ENCODE results near the gene RAD18.
A peak's percentile ranks its signal among the peaks of the same experiment; 100 is the strongest.

The RAD18 gene

DNA sequence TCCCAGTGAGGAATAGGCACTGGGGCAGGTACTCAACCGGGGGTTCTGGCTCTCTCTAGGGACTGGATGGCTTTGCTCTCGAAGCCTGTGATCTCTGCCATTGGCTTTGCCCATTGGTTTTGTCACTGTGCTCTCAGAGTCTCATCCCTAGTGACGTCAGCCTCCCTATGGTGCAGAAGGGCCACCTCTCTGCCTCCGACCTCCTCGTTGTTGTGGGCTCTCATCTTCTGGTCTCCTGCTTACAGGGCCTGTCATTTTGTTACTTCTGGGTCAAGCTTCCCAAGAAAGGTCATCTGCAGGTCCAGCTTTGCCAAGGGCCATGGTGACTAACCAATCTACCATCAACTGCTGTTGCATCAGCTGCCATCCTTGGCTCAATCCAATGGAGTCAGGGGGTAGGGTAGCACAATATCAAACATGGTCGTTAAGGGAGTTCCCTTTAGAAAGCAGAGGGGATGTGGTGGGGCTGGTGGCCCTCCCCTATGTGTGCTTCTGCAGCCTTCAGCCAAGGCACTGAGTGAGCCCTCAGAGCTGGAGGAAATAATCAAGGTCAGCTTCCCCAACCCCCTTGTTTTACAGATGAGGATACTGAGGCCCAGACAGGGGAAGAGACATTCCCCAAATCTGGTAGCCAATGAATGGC, 13.4 kb upstream of the RAD18 start:
- no peak for DNase-seq (ENCODE audit: low read depth)
- no peak overlapping the region for H3K4me3 ChIP-seq (ENCODE audit: control insufficient read depth, low read depth, low read length)
- no peak for TF ChIP-seq CTCF (conservative IDR thresholded peaks at IDR 0.05; ENCODE audit: control insufficient read depth, insufficient read depth, low read depth, low read length)

GRCh38 chr3:8975081-8976020, 12.1 kb upstream of the RAD18 start:
- TF ChIP-seq CTCF (conservative IDR thresholded peaks at IDR 0.05; ENCODE audit: control insufficient read depth, insufficient read depth, low read depth, low read length), result no peak
- H3K4me3 ChIP-seq (ENCODE audit: control insufficient read depth, low read depth, low read length), result no peak overlapping the region
- DNase-seq (ENCODE audit: low read depth), result peak; percentile 18

GRCh38 chr3:8974458-8974857, 11.2 kb upstream of the RAD18 start:
- H3K4me3 ChIP-seq (ENCODE audit: control insufficient read depth, low read depth, low read length), result no peak overlapping the region
- no peak for TF ChIP-seq CTCF (conservative IDR thresholded peaks at IDR 0.05; ENCODE audit: control insufficient read depth, insufficient read depth, low read depth, low read length)
- DNase-seq (ENCODE audit: low read depth), result no peak

GRCh38 chr3:8972639-8973038, 9.4 kb upstream of the RAD18 start:
- DNase-seq (ENCODE audit: low read depth), result peak; percentile 74
- TF ChIP-seq CTCF (conservative IDR thresholded peaks at IDR 0.05; ENCODE audit: control insufficient read depth, insufficient read depth, low read depth, low read length), result no peak
- no peak overlapping the region for H3K4me3 ChIP-seq (ENCODE audit: control insufficient read depth, low read depth, low read length)

GRCh38 chr3:8970971-8971589, 7.8 kb upstream of the RAD18 start:
- H3K4me3 ChIP-seq (ENCODE audit: control insufficient read depth, low read depth, low read length), result no peak overlapping the region
- DNase-seq (ENCODE audit: low read depth), result peak; percentile 67
- TF ChIP-seq CTCF (conservative IDR thresholded peaks at IDR 0.05; ENCODE audit: control insufficient read depth, insufficient read depth, low read depth, low read length), result peak; percentile 97

DNA sequence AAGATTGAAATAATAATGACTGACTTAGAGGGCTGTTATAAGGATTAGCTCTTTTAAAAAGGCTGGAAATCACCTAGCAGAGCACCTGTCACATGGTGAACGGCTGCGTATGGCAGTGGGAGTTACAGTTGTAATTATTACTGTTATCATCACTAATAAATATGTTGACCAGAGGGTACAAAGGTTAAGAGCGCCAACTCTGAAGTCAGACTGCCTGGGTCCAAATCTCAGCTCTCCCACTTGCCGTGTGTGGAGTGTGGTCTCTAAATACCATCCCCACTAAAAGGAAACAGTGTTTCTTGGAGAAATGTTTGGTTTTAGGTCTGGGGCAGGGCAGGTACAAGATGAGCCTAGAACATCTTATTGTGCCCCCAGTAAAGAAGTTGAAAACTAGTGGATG, 6.0 kb upstream of the RAD18 start:
- no peak for DNase-seq (ENCODE audit: low read depth)
- TF ChIP-seq CTCF (conservative IDR thresholded peaks at IDR 0.05; ENCODE audit: control insufficient read depth, insufficient read depth, low read depth, low read length), result no peak
- no peak overlapping the region for H3K4me3 ChIP-seq (ENCODE audit: control insufficient read depth, low read depth, low read length)
